SK-N-SH (cell line): ENCODE data around the gene DLG2.

Experiments used
- MXI1 ChIP-seq: IDR thresholded peaks from 2 replicates; pipeline ENCODE4 v1.6.1; 2012; ENCODE audit warnings: mild to moderate bottlenecking, low read depth, low read length, improper control_type of control experiment
- SMC3 ChIP-seq: IDR thresholded peaks from 2 replicates; pipeline ENCODE4 v1.6.1; 2012; ENCODE audit warnings: low read depth, low read length, improper control_type of control experiment
- TEAD4 ChIP-seq: IDR thresholded peaks from 2 replicates; pipeline ENCODE4 v1.4.0; 2012; ENCODE audit warnings: mild to moderate bottlenecking, borderline replicate concordance; ENCODE audit not compliant: insufficient read depth
- YY1 ChIP-seq: IDR thresholded peaks from 2 replicates; pipeline ENCODE4 v1.4.0; 2012; ENCODE audit warnings: low read depth, mild to moderate bottlenecking
- TF ChIP-seq, protein P1 (sequence below): fragments of 200-600 bp; sonication (generic); IDR thresholded peaks from 2 replicates; pipeline ENCODE4 v1.6.1; 2017; ENCODE audit warnings: antibody characterized with exemption, mild to moderate bottlenecking, moderate library complexity
- TF ChIP-seq, protein P2 (sequence below): IDR thresholded peaks from 2 replicates; pipeline ENCODE4 v1.4.0; 2012; ENCODE audit warnings: low read depth, borderline replicate concordance

DNA sequence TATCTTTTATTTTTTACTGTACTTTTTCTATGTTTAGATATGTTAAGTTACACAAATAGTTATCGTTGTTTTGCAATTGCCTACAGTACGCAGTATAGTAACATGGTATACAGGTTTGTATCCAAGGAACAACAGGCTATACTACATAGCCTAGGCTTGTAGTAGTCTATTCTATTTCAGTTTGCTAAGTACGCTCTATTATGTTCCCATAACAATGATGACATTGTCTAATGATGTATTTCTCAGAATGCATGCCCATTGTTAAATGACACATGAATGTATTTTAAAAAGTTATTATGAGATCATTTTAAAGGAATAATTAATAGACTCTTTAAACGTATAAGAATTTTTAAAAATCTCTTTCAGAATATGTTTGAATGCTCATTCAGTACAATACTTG is 1644.3 kb downstream of the DLG2 start:
- no peak for TF ChIP-seq SMC3
- TF ChIP-seq, protein P1, sequence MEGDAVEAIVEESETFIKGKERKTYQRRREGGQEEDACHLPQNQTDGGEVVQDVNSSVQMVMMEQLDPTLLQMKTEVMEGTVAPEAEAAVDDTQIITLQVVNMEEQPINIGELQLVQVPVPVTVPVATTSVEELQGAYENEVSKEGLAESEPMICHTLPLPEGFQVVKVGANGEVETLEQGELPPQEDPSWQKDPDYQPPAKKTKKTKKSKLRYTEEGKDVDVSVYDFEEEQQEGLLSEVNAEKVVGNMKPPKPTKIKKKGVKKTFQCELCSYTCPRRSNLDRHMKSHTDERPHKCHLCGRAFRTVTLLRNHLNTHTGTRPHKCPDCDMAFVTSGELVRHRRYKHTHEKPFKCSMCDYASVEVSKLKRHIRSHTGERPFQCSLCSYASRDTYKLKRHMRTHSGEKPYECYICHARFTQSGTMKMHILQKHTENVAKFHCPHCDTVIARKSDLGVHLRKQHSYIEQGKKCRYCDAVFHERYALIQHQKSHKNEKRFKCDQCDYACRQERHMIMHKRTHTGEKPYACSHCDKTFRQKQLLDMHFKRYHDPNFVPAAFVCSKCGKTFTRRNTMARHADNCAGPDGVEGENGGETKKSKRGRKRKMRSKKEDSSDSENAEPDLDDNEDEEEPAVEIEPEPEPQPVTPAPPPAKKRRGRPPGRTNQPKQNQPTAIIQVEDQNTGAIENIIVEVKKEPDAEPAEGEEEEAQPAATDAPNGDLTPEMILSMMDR, result no peak
- no peak for TF ChIP-seq TEAD4
- no peak for TF ChIP-seq YY1
- no peak for TF ChIP-seq MXI1
- TF ChIP-seq, protein P2, sequence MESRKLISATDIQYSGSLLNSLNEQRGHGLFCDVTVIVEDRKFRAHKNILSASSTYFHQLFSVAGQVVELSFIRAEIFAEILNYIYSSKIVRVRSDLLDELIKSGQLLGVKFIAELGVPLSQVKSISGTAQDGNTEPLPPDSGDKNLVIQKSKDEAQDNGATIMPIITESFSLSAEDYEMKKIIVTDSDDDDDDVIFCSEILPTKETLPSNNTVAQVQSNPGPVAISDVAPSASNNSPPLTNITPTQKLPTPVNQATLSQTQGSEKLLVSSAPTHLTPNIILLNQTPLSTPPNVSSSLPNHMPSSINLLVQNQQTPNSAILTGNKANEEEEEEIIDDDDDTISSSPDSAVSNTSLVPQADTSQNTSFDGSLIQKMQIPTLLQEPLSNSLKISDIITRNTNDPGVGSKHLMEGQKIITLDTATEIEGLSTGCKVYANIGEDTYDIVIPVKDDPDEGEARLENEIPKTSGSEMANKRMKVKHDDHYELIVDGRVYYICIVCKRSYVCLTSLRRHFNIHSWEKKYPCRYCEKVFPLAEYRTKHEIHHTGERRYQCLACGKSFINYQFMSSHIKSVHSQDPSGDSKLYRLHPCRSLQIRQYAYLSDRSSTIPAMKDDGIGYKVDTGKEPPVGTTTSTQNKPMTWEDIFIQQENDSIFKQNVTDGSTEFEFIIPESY, result no peak
